HTERT RPE-1 (cell line): ENCODE data around the gene CCDC110.

Experiments used
- in situ Hi-C: fragments of 300-500 bp; cut with MboI; formaldehyde crosslinking; loops from 4 replicates; pipeline ENCODE4 v1.14.3; 2020; ENCODE audit warnings: low sequenced_read_pairs

The CCDC110 gene

DNA sequence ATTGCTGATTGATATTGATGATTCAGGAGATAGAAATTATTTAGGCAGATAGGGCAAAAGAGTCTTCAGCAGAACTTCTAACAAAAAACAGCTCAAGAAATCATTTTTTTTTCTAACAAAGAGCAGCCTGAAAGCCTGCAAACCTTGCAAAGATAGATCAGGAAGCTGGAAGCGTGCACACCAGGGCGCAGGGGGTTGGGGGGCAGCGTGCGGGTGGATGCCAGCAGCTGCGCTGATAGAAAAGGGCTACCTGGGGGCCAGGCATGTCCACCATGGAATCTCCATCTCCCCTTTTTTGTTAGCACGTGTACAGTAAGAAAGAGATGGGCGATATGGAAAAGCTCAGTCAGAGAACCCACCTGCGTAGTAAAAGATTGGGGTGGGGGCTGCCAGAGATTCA lies 1.7 kb upstream of the CCDC110 start:
- in situ Hi-C loops: no loop called here

DNA sequence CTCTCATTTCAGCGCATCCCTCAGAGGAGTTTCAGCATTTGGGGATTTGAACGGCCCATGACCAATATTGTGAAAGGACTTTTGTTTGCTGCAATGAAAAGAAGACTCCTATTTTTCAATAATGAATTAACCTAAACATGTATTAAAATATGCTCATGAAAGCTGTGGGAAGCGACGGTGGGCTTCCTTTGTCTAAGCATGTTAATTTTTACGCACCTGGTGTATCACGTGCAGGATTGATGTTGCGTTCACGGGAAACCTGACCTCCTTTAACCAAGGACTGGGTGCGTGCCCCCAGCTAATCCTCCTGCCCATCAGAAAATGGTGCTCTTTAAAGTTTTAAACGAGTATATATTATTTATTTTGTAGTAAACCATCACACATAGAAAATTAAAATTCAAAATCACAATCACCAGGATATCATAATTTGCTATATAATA lies 590 bp upstream of the CCDC110 start:
- in situ Hi-C loops: no loop called here

GRCh38 chr4:185470501-185471195 lies 885 bp downstream of the CCDC110 start:
- in situ Hi-C loops: no loop called here

DNA sequence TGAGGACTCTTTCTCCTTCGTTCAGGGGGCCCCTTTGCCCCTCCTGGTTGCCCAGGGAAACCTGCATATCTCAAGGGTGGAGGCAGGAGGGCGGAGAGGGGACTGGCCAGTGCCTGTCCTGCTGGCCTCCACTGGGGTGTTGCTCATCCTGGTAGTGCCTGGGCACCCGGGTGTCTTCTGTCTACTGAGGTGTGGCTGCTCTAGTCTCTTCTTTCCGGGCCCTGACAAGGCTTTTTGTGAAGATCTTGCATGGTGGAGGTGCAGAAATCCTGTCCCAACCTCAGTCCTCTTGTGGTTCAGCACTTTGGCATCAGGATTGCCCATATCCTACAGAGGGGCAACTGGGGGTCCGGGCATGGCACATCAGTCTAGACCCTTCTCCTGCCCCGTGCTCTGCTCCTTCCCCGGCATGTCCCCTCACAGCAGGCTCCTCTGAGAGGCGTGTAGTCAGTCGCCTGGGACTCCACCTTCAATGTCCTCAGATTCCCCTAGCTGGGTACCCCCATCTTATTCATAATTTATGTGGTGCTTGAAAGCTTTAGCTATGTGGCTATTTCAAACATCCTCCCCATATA lies 1.9 kb downstream of the CCDC110 start:
- in situ Hi-C loops: no loop called here

DNA sequence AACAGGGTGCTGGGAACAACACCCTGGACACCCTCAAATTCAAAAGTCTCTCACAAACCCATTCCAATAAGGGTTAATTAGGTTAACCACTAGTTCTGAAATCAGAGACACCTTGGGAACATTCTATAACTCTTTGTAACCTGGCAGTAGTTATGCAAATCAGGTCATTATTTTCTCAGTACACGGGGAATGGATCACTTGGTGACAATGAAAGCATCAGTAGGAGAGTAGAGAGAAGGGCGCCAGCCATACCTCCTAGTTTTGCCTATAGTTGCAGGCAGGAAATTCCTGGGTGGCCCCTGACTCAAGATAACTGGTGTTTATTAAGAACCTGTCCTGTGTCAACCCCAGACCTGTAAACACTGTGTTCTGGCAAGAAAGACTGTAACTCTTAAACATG lies 2.5 kb downstream of the CCDC110 start:
- in situ Hi-C loops: no loop called here

GRCh38 chr4:185467991-185468390 lies 3.5 kb downstream of the CCDC110 start:
- in situ Hi-C loops: no loop called here

GRCh38 chr4:185467101-185467500 lies 4.4 kb downstream of the CCDC110 start:
- in situ Hi-C loops: no loop called here

- in situ Hi-C loops: no loop called here
These were observed 5.8 kb downstream of the CCDC110 start for GRCh38 chr4:185465707-185466106.

DNA sequence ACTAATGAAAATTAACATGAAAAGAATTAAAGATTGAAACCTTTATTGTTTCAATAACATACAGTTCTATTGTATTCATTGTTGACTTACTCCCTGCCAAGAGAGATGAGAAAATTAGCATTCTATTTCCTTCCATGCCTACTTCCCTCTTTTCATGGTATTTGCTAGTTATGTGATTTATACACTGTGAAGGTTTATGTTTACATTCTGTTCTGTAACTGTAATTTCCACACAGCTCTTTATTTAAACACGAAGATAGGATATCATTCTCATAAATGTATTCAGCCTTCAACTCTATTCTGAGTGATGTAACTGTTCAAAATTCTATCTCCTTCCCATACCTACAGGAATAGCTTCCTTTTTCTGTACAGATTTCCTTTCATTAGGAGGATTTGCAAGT lies 6.6 kb downstream of the CCDC110 start:
- in situ Hi-C loops: no loop called here

- in situ Hi-C loops: no loop called here
These were observed 7.3 kb downstream of the CCDC110 start for GRCh38 chr4:185464183-185464582.

GRCh38 chr4:185463541-185463940 lies 8.0 kb downstream of the CCDC110 start:
- in situ Hi-C loops: no loop called here

DNA sequence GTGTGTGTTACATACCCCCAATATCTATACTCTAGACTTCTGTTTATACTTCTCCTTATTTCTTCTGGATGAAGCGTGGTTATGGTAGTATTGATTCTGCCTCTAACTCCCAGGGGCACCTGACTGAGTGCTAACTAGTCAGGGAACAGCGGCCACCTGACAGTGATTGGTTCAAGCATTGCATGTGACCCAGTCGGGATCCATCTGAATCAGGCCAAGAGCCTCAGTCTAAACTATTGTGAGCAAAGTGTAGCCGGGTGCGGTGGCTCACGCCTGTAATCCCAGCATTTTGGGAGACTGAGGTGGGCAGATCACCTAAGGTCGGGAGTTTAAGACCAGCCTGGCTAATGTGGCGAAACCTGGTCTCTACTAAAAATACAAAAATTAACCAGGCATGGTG lies 10.0 kb downstream of the CCDC110 start:
- in situ Hi-C loops: no loop called here

- in situ Hi-C loops: no loop called here
These were observed 14.4 kb downstream of the CCDC110 start for GRCh38 chr4:185457136-185457535.

GRCh38 chr4:185456131-185456530 lies 15.4 kb downstream of the CCDC110 start:
- in situ Hi-C loops: no loop called here

DNA sequence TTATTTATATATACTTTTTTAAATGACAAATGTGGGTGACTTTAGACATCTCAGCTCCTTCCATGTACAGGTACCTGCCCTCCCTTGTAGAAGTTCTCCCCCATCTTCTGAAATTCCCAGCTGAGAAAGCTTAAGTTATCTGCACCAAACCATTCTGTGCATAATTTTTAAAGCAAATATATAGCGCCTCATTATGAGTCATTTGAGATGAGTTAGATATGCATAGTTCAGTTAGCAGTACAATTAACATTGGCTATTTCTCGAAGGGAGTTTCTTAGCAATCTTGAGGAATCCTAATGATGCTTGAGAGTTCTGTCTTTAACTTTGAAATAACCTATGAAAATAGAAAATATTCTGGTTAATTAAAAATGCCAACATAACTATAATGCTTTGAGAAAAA lies 26.3 kb downstream of the CCDC110 start:
- in situ Hi-C loops: no loop called here

DNA sequence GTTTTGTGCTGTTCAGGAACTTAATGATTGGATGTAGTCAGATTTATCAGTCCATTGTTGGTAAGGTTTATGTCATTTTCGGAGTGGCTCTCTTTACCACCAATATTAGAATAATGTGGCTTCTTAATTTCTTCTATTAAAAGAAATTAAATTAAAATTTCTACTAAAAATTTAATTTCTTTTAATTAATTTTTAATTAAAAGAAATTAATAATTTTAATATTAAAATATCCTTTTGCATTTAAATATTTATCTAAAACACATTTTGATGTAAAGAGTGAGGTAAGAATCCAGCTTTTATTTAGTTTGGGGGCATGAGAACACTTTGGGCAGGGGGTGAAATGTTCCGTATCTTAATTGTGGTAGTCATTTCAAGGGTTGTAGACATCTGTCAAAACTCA lies 30.1 kb downstream of the CCDC110 start:
- in situ Hi-C loops: no loop called here

GRCh38 chr4:185437809-185438208 lies 33.7 kb downstream of the CCDC110 start:
- in situ Hi-C loops: no loop called here

GRCh38 chr4:185435466-185435865 lies 36.1 kb downstream of the CCDC110 start:
- in situ Hi-C loops: no loop called here

DNA sequence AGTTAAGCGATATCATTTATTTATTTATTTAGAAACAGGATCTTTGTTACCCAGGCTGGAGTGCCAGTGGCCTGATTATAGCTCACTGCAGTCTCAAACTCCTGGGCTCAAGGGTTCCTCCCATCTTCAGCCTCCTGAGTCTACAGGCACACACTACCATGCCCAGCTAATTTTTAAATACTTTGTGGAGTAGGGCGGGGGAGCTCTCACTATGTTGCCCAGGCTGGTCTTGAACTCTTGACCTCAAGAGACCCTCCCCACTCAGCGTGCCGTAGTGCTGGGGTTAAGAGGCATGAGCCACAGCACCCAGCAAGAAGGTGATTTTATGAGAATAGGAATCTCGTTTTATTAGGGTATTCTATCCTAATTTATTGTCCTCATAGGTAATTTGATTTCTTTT lies 41.9 kb downstream of the CCDC110 start:
- in situ Hi-C loops: no loop called here

DNA sequence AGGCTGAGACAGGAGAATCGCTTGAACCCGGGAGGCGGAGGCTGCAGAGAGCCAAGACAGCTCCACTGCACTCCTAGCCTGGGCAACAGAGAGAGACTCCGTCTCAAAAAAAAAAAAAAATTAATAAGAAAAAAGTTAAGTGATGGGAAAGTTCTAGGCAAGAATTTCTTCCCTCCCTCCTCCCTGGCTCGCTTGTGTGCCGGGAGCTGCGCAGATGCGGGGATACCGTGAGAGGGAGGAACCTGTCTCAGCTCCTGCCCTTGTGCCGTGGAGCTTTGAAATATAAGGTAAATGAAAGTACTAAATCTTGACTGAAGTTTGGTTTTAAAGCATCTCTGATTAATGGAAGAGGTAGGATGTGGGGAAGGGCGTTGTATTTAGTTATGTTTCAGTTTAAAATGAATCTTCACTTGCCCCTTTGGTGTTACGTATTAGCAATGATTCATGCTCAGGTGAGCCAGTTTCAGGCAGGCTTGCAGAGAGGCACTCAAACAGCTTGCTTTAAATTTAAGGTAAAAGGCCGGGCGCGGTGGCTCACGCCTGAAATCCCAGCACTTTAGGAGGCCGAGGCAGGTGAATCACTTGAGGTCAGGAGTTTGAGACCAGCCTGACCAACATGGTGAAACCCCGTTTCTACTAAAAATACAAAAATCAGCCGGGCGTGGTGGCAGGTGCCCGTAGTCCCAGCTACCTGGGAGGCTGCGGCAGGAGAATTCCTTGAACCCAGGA lies 44.4 kb downstream of the CCDC110 start:
- in situ Hi-C loops: no loop called here

DNA sequence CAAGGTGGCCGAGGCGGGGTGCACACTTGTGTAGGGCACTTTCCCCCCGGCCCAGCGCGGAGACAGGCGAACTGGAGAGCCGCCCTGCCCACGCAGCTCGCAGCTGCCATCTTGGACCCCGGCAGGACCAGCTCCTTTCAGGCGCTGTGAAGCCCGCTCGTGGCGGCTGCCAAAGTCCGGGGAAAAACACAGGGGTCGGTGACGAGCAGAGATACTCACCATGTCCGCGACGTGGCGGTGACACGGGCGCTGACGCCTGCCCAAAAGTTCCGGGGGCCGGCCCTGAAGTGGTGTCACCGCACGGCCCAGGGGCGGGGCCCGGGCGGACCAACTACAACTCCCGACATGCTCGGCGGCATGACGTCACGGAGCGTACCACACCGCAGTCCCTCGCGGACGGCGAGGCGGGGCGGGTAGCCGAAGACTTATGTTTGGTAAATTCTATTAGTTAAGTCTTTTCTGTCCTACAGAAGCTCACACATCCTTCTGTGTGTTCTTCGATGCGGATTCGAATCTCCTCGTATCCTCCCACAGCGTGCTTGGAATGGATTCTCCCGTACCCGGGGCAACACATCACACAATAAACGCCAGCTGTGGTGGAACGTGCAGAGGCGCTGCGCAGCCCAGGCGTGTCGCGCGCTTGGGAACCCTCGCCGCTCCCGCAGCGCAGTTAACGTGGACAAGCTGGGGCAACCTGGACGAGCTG lies 45.7 kb downstream of the CCDC110 start, which contains the start of gene UFSP2:
Gene UFSP2, minus strand, starts transcription at position 318 of the 706 bp plus-strand sequence. Its CDS starts 96 bp downstream, at position 222.
- in situ Hi-C loops: no loop called here
